ENCODE results near the gene TBCD. TPM values are rescaled to one million over a fixed set of nuclear protein-coding genes. Genes with fewer than 3 reads are reported as not detected.

The TBCD gene
- total and polyA plus RNA-seq, 9 of the 15 experiments (the other 6 are each of a cell fraction or from before 2014, with no cell fraction given), result 8.9 to 98.5 (median 28.0) TPM

GRCh38 chr17:82868715-82869131, 116.9 kb downstream of the TBCD start (continued):
- TF ChIP-seq ETS1 (conservative IDR thresholded peaks at IDR 0.05; ENCODE audit: control insufficient read depth, low read depth, low read length) (no peak), SIN3A (IDR thresholded peaks at IDR 0.05; ENCODE audit: borderline replicate concordance in 2 of 2, control insufficient read depth in 1 of 2, low read depth in 2 of 2, low read length in 2 of 2) (no peak), TAL1 (IDR thresholded peaks at IDR 0.05) (peak; percentile 86), ZNF655 (CRISPR knock-in tag; IDR thresholded peaks at IDR 0.05) (no peak), FOSL1 (tag; conservative IDR thresholded peaks at IDR 0.05) (peak; percentile 48; the same call in 1 of the 2 replicates), CREM (IDR thresholded peaks at IDR 0.05; ENCODE audit: low read depth) (peak; percentile 47; the same call in 1 of the 2 replicates), L3MBTL2 (IDR thresholded peaks at IDR 0.05) (peak; percentile 62), ARID3B (CRISPR knock-in tag; IDR thresholded peaks at IDR 0.05; ENCODE audit: borderline replicate concordance) (no peak), CCNT2 (IDR thresholded peaks at IDR 0.05; ENCODE audit: borderline replicate concordance, extremely low read depth, insufficient read length, low read depth, low read length) (peak; percentile 70), GTF2B (IDR thresholded peaks at IDR 0.05; ENCODE audit: extremely low read depth, insufficient read length) (no peak), CBFA2T3 (IDR thresholded peaks at IDR 0.05) (peak; percentile 88), EGR1 (conservative IDR thresholded peaks at IDR 0.05) (0 out of 2 replicates have a peak, but pooled peaks have one; percentile 11), HDAC2 (IDR thresholded peaks at IDR 0.05) (peak; percentile 92), PRMT5 (CRISPR knock-in tag; IDR thresholded peaks at IDR 0.05) (no peak), SMARCA4 (IDR thresholded peaks at IDR 0.05) (peak; percentile 82), FOXA1 (IDR thresholded peaks at IDR 0.05; ENCODE audit: borderline replicate concordance) (no peak), PHB2 (IDR thresholded peaks at IDR 0.05; ENCODE audit: low read depth) (peak; percentile 32; the same call in 1 of the 2 replicates), SMAD4 (CRISPR knock-in tag; conservative IDR thresholded peaks at IDR 0.05) (peak; percentile 81), ATF1 (CRISPR knock-in tag; IDR thresholded peaks at IDR 0.05) (no peak), ATF1 (tag; IDR thresholded peaks at IDR 0.05) (peak; percentile 35; the same call in 1 of the 2 replicates), KDM1A (IDR thresholded peaks at IDR 0.05) (peak in 1 of 2 experiments; percentile 95; a peak in 2 of 4 replicates), SOX6 (IDR thresholded peaks at IDR 0.05) (peak; percentile 56), ZNF384 (IDR thresholded peaks at IDR 0.05; ENCODE audit: low read depth, low read length) (no peak), RFX7 (CRISPR knock-in tag; IDR thresholded peaks at IDR 0.05) (no peak), MAX (CRISPR knock-in tag; IDR thresholded peaks at IDR 0.05) (no peak), HNRNPLL (IDR thresholded peaks at IDR 0.05; ENCODE audit: low read depth, low read length, poor library complexity, severe bottlenecking) (no peak), MECOM (CRISPR knock-in tag; IDR thresholded peaks at IDR 0.05) (no peak), IRF2 (CRISPR knock-in tag; IDR thresholded peaks at IDR 0.05) (no peak)
